COR-L47 (cell line): Measurements from ENCODE around the gene RASGRP1.

ENCODE experiments used
- DNase-seq: peaks from one replicate; lab custom pipeline; 2025; lab: John Stamatoyannopoulos, UW

RASGRP1 gene

DNA sequence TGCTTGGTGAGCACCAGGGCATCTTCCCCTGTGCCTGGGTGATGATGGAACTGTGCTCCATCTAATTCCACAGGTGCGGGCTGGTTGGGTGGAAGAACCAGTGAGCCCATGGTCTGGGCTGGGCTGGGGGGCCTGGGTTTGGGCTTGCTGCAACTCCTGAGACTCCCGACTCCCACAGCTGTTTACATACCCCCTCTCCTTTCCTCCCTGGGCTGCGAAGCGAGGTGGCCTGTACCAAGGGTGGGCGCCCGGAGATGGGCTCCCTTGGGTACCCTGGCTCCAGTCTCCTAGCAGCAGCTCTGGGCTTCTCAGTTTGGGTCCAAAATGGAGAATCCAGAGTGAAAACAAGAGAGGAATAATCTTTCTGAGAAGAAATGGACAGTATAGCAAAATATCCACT is 105.1 kb downstream of the RASGRP1 start:
- DNase-seq: no peak

DNA sequence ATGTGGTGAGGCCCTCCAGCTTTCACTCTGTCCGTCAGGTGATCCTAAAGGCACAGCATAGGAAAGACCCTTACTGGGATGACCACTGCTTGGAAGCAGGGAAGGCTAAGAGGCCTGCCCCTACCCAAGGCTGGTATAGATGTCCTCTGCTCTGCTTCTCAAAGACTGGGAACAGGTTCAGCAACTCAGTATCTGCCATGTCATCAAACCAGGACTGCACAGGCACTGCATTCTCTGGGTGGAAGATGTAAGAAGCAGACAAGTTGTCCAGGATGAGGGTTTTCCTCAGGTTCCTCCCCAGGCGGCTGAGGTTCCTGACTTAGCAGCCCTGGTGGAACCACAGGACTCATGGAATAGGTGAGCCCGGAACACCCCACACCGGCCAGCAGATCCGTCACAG is 106.0 kb downstream of the RASGRP1 start:
- no peak for DNase-seq

DNA sequence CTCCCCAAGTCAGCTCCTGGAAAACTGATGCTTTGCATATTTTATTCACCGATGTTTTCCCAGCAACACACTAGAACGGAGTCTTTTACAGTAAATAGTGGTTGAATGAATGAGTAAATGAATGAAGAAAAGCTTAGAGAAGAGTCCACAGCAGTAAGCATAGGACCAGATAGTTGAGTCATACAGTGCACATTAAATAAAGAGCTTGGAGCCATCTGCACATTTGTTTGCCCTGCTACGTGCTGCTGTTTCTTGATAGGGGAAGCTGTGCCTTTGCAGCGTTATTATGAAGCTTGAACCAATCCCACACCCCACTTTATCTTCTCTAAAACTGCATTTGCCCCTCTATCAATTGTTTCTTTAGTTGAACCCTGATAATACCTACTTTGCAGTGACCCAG is 109.5 kb downstream of the RASGRP1 start:
- no peak for DNase-seq

DNA sequence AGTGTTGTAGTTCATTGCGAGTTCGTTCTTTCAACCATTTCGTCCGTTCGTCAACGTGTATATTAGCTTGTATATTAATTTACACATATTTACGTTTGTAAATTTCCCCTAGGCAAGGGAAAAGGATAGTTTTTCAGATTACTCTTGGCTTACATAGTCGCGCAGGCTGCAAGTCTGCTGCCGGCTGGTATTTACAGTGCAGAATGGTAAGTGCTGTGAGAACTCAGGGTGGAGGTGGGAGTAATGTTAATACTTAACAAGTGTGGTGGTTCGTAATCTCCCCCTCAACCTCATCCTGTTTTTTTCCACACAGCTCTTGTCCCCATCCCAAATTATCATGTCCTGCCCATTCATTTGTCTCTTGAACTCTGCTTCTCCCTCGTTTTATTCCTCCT is 109.9 kb downstream of the RASGRP1 start:
- no peak for DNase-seq

DNA sequence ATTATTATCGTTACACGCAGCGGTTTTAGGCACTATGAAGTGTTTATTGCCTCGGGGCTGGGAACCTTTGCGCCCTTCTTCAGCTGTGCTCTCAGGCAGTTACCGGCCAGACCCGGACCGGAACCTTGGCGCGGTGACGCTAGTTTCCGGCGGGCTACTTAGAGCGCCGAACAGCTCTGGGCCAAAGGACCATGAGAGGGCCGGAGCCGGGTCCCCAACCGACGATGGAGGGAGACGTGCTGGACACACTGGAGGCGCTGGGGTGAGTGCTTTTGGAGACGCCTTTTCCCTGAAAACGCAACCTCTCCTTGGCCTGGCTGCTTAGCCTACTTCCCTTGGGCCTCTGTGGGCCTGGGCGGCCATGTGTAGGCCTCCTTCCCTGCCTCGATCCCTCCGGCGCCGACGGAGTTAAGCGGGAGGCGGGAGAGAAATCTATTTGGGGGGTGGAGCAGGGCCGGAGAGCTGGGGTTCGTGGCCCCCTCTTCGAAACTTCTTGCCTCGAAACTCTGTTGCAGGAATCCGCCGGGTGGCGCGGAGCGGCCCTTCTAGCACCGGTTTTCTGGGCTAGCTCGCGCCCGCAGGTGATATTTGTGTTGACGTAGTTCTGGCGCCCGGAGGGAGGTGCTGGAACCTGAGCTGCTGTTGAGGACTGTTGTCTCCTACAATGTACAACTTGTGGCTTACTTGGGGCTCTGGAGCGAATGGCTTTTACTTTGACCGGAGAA is 110.5 kb downstream of the RASGRP1 start, which contains the start of gene FAM98B:
Gene FAM98B, plus strand, starts transcription at position 157 of the 725 bp plus-strand sequence. Its CDS starts 35 bp downstream, at position 192.
- peak; percentile 76 for DNase-seq

DNA sequence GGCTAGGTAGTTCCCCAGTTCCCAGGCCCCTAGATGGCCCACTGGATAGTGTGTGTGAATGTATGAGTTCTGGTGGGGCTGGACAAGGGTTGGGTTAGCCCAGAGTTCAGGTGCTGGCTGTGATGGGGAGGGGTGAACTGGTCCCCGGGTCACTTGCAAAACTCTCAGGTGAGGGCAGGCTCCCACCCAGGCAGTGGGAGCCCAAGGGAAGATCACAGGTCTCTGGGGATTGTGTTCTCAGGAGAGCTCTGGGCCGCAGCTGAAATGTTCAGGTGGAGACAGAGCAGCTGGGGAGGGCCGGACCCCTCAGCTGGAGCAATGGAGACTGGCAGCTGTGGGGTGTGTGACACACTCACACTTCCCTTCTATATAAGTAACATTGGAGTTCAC is 123.5 kb downstream of the RASGRP1 start:
- no peak for DNase-seq

DNA sequence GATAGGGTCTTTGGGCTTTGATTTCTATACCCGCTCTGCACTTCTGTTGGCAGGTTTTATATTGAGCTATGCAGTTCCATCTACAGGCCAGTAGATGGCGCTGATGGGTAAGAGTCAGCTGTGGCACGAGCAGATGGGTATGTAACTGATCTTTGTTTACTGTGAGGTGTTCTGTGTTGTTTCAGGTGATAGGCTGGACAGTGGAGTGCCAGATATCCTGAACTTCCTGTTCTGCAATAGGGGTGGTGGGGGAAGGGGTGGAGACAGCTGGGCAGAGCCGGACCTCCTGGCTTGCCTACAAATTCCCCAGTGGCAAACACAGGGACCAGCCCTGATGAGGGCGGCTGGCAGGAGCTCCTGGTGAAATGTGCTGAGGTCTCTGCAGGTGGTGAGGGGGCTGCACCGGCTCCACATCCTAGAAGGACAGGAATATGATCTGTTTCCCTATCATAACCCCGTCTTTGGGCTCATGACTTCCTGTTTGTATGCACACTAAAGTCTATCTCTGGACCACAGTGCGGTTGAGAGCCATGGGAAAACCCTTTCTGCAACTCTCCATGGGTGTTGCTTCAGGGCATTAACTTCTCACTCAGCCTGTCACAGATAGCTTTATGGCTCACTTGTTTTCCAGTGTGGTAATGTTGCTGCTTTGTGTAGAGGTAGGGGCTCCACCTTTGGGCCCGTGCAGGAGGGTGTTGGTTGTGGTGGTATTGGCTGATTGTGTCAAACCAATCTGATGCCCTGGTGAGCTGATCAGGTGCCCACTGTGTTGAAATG is 124.1 kb downstream of the RASGRP1 start:
- DNase-seq: peak; percentile 74
